Fibroblast of skin of right biceps (primary cell): ENCODE measurements around the gene AKAP12.

Source experiments
- DNase-seq: peaks from one replicate; pipeline ENCODE4 v3.0.0-alpha.2; 2013

The AKAP12 gene

GRCh38 chr6:151240036-151240685 is 394 bp downstream of the AKAP12 start:
- DNase-seq: peak; percentile 88

GRCh38 chr6:151240791-151241642 is 1.2 kb downstream of the AKAP12 start:
- DNase-seq: peak; percentile 71

GRCh38 chr6:151241853-151242252 is 2.1 kb downstream of the AKAP12 start:
- no peak for DNase-seq

- DNase-seq: peak; percentile 59
Measured at GRCh38 chr6:151242420-151242861, 2.7 kb downstream of the AKAP12 start.

GRCh38 chr6:151243481-151243880 is 3.7 kb downstream of the AKAP12 start:
- no peak for DNase-seq

- DNase-seq: no peak
Measured at GRCh38 chr6:151247490-151247889, 7.7 kb downstream of the AKAP12 start.

GRCh38 chr6:151248295-151248694 is 8.5 kb downstream of the AKAP12 start:
- DNase-seq: no peak

- no peak for DNase-seq
Measured at GRCh38 chr6:151252634-151253033, 12.9 kb downstream of the AKAP12 start.

GRCh38 chr6:151254451-151255081 is 14.8 kb downstream of the AKAP12 start:
- peak; percentile 83 for DNase-seq

GRCh38 chr6:151255811-151256210 is 16.0 kb downstream of the AKAP12 start:
- no peak for DNase-seq

- no peak for DNase-seq
Measured at GRCh38 chr6:151257985-151258445, 18.2 kb downstream of the AKAP12 start.

GRCh38 chr6:151260205-151260604 is 20.4 kb downstream of the AKAP12 start:
- no peak for DNase-seq

- no peak for DNase-seq
Measured at GRCh38 chr6:151263035-151263434, 23.3 kb downstream of the AKAP12 start.

GRCh38 chr6:151263967-151264366 is 24.2 kb downstream of the AKAP12 start:
- peak; percentile 33 for DNase-seq

- DNase-seq: no peak
Measured at GRCh38 chr6:151265282-151265681, 25.5 kb downstream of the AKAP12 start.

GRCh38 chr6:151269321-151269995 is 29.7 kb downstream of the AKAP12 start:
- DNase-seq: peak; percentile 80

GRCh38 chr6:151275121-151275520 is 35.4 kb downstream of the AKAP12 start:
- DNase-seq: no peak

- DNase-seq: no peak
Measured at GRCh38 chr6:151275566-151275965, 35.8 kb downstream of the AKAP12 start.

- DNase-seq: peak; percentile 87
Measured at GRCh38 chr6:151276112-151276740, 36.5 kb downstream of the AKAP12 start.

GRCh38 chr6:151279891-151280290 is 40.1 kb downstream of the AKAP12 start:
- DNase-seq: no peak

GRCh38 chr6:151280859-151281258 is 41.1 kb downstream of the AKAP12 start:
- no peak for DNase-seq

GRCh38 chr6:151284012-151284411 is 44.2 kb downstream of the AKAP12 start:
- DNase-seq: no peak
